Ectodermal cell (in vitro differentiated cells): ENCODE data around the gene DDX5.

Experiments used
- H3K27ac ChIP-seq: 2 replicates; pipeline ENCODE4 v1.7.0; 2013; ENCODE audit warnings: mild to moderate bottlenecking, low read depth, low read length; ENCODE audit not compliant: insufficient read depth, poor library complexity, severe bottlenecking
- H3K27me3 ChIP-seq: 2 replicates; pipeline ENCODE4 v1.7.0; 2013; ENCODE audit warnings: mild to moderate bottlenecking, low read length; ENCODE audit not compliant: insufficient read depth, control insufficient read depth, poor library complexity, severe bottlenecking
- H3K36me3 ChIP-seq: one replicate; pipeline ENCODE4 v1.7.0; 2013; ENCODE audit warnings: low read length; ENCODE audit not compliant: control insufficient read depth, insufficient read depth
- H3K4me1 ChIP-seq: one replicate; pipeline ENCODE4 v1.7.0; 2013; ENCODE audit warnings: low read length; ENCODE audit not compliant: control insufficient read depth, insufficient read depth
- H3K4me3 ChIP-seq: 2 replicates; pipeline ENCODE4 v1.7.0; 2013; ENCODE audit warnings: low read depth, low read length, control low read depth; ENCODE audit not compliant: insufficient read depth
- H3K9me3 ChIP-seq: 2 replicates; pipeline ENCODE4 v1.7.0; 2013; ENCODE audit warnings: mild to moderate bottlenecking, low read length, moderate library complexity; ENCODE audit not compliant: control insufficient read depth
- WGBS, 2 experiments: methylation state at CpG; one replicate each; pipeline ENCODE4 v1.1.7; 2013; ENCODE audit warnings: missing lambda C conversion rate in 2 of 2; 5-methylcytosine and 5-hydroxymethylcytosine counted together

The DDX5 gene

GRCh38 chr17:64502809-64503208 is 3.3 kb downstream of the DDX5 start:
- no peak overlapping the region for H3K27ac ChIP-seq
- no peak overlapping the region for H3K4me3 ChIP-seq

GRCh38 chr17:64502021-64502420 is 4.1 kb downstream of the DDX5 start:
- peaks cover 51% of the 10 kb centered on the region for H3K36me3 ChIP-seq
- H3K27me3 ChIP-seq = no peaks in the 10 kb centered on the region
- no peak overlapping the region for H3K27ac ChIP-seq
- peaks cover 10% of the 10 kb centered on the region for H3K4me1 ChIP-seq
- H3K9me3 ChIP-seq = no peaks in the 10 kb centered on the region
- 94 to 97% methylated on average over 3 of the region's 3 CpGs for WGBS, 2 experiments
- no peak overlapping the region for H3K4me3 ChIP-seq

More at GRCh38 chr17:64502809-64503208, 3.3 kb downstream of the DDX5 start:
- H3K9me3 ChIP-seq = no peaks in the 10 kb centered on the region
- H3K36me3 ChIP-seq = peaks cover 51% of the 10 kb centered on the region
- 100% methylated on average over 2 of the region's 2 CpGs for WGBS, 2 experiments
- no peaks in the 10 kb centered on the region for H3K27me3 ChIP-seq
- peaks cover 10% of the 10 kb centered on the region for H3K4me1 ChIP-seq

- H3K27ac ChIP-seq = no peak overlapping the region
- H3K27me3 ChIP-seq = no peaks in the 10 kb centered on the region
- H3K4me1 ChIP-seq = peaks cover 10% of the 10 kb centered on the region
- WGBS, 2 experiments = 96 to 97% methylated on average over 11 of the region's 11 CpGs
- no peak overlapping the region for H3K4me3 ChIP-seq
- H3K36me3 ChIP-seq = peaks cover 51% of the 10 kb centered on the region
- H3K9me3 ChIP-seq = no peaks in the 10 kb centered on the region
Measured at GRCh38 chr17:64500862-64501765, 5.0 kb downstream of the DDX5 start.

GRCh38 chr17:64500487-64500859 is 5.6 kb downstream of the DDX5 start:
- Histone ChIP-seq H3K27me3 (no peaks in the 10 kb centered on the region), H3K27ac (no peak overlapping the region), H3K9me3 (no peaks in the 10 kb centered on the region), H3K4me3 (no peak overlapping the region), H3K36me3 (peaks cover 51% of the 10 kb centered on the region), H3K4me1 (peaks cover 10% of the 10 kb centered on the region)
- WGBS, 2 experiments = 96 to 98% methylated on average over 8 of the region's 8 CpGs

- no peaks in the 10 kb centered on the region for H3K27me3 ChIP-seq
- no peak overlapping the region for H3K4me3 ChIP-seq
- H3K36me3 ChIP-seq = peaks cover 51% of the 10 kb centered on the region
- no peak overlapping the region for H3K27ac ChIP-seq
- WGBS, 2 experiments = 92 to 97% methylated on average over 6 of the region's 6 CpGs
- H3K4me1 ChIP-seq = peaks cover 10% of the 10 kb centered on the region
- H3K9me3 ChIP-seq = no peaks in the 10 kb centered on the region
Measured at GRCh38 chr17:64499805-64500486, 6.1 kb downstream of the DDX5 start.

- Histone ChIP-seq H3K27me3 (no peaks in the 10 kb centered on the region), H3K27ac (peak overlapping the region; percentile 97), H3K4me1 (no peaks in the 10 kb centered on the region), H3K36me3 (peaks cover 42% of the 10 kb centered on the region), H3K4me3 (no peak overlapping the region), H3K9me3 (no peaks in the 10 kb centered on the region)
- 89 to 94% methylated on average over 6 to 7 of the region's 7 CpGs for WGBS, 2 experiments
Measured at GRCh38 chr17:64498308-64499203, 7.5 kb downstream of the DDX5 start.

- WGBS, 2 experiments = 52 to 65% methylated on average over 4 of the region's 4 CpGs
- Histone ChIP-seq H3K4me3 (peak overlapping the region; percentile 86), H3K36me3 (peaks cover 37% of the 10 kb centered on the region), H3K27ac (peak overlapping the region; percentile 97), H3K4me1 (no peaks in the 10 kb centered on the region), H3K9me3 (no peaks in the 10 kb centered on the region), H3K27me3 (no peaks in the 10 kb centered on the region)
Measured at GRCh38 chr17:64497565-64498035, 8.5 kb downstream of the DDX5 start.

GRCh38 chr17:64496786-64497564 is 9.1 kb downstream of the DDX5 start, which contains the start of gene POLG2:
Gene POLG2 (minus strand): TSS chr17:64497054. CDS start chr17:64496968, 86 bp downstream.
- 1% methylated on average over 50 of the region's 50 CpGs for WGBS, 2 experiments

GRCh38 chr17:64496348-64496785 is 9.7 kb downstream of the DDX5 start:
- H3K4me1 ChIP-seq = no peaks in the 10 kb centered on the region
- 4 to 5% methylated on average over 20 of the region's 20 CpGs for WGBS, 2 experiments

More at GRCh38 chr17:64496786-64497564, 9.1 kb downstream of the DDX5 start, which contains the start of gene POLG2:
- Histone ChIP-seq H3K36me3 (peaks cover 31% of the 10 kb centered on the region), H3K9me3 (no peaks in the 10 kb centered on the region), H3K27me3 (no peaks in the 10 kb centered on the region), H3K4me3 (peak within 1 kb of the TSS; percentile 86), H3K27ac (peak within 1 kb of the TSS; percentile 97), H3K4me1 (no peaks in the 10 kb centered on the region)

More at GRCh38 chr17:64496348-64496785, 9.7 kb downstream of the DDX5 start:
- Histone ChIP-seq H3K27me3 (no peaks in the 10 kb centered on the region), H3K27ac (peak overlapping the region; percentile 97), H3K9me3 (no peaks in the 10 kb centered on the region), H3K36me3 (peaks cover 29% of the 10 kb centered on the region), H3K4me3 (peak overlapping the region; percentile 86)
